Anterior cingulate cortex (tissue), 58 donors: ENCODE data around the gene C11orf52.
"Not testable (repeated sequence)": the region's sequence is repeated elsewhere in the genome, so short reads cannot be mapped to it uniquely, and the experiment has no call there.

Experiments used
- DNase-seq, 58 donors: peaks; one replicate each; lab custom pipeline; 2025; lab: John Stamatoyannopoulos, UW

Gene C11orf52

GRCh38 chr11:111911563-111912401, 6.9 kb upstream of the C11orf52 start, which contains the start of gene CRYAB:
Gene CRYAB (minus strand): TSS chr11:111911770. CDS start chr11:111911724, 46 bp downstream.
- DNase-seq, result peak; percentile 31 to 99 (median 88)

GRCh38 chr11:111912535-111912934, 6.2 kb upstream of the C11orf52 start, which contains the start of gene HSPB2:
Gene HSPB2 (plus strand): TSS chr11:111912734. CDS start chr11:111912830, 96 bp downstream.
- DNase-seq, result peak in 11 of 58 donors; percentile 30 to 68 (median 56)

GRCh38 chr11:111913031-111913861, 5.5 kb upstream of the C11orf52 start:
- DNase-seq, result peak in 11 of 58 donors; percentile 10 to 68 (median 48)

GRCh38 chr11:111913997-111914396, 4.7 kb upstream of the C11orf52 start:
- DNase-seq, result peak in 45 of 58 donors; percentile 17 to 89 (median 62)

GRCh38 chr11:111916768-111917167, 1.9 kb upstream of the C11orf52 start:
- no peak for DNase-seq

- DNase-seq, result no peak
Observed at GRCh38 chr11:111917312-111917711, 1.4 kb upstream of the C11orf52 start.

GRCh38 chr11:111917788-111918187, 925 bp upstream of the C11orf52 start:
- no peak for DNase-seq

GRCh38 chr11:111920908-111921307, 2.2 kb downstream of the C11orf52 start:
- no peak for DNase-seq

GRCh38 chr11:111921541-111922230, 3.0 kb downstream of the C11orf52 start:
- no peak for DNase-seq

- peak in 1 of 58 donors; percentile 10 for DNase-seq
Observed at GRCh38 chr11:111922803-111923202, 4.1 kb downstream of the C11orf52 start.

- DNase-seq, result no peak
Observed at GRCh38 chr11:111923351-111923788, 4.7 kb downstream of the C11orf52 start.

GRCh38 chr11:111923951-111924350, 5.2 kb downstream of the C11orf52 start:
- no peak for DNase-seq

GRCh38 chr11:111925953-111926352, 7.2 kb downstream of the C11orf52 start:
- no peak for DNase-seq

GRCh38 chr11:111926505-111927391, 8.0 kb downstream of the C11orf52 start:
- DNase-seq, result peak; percentile 71 to 100 (median 98)

GRCh38 chr11:111930472-111930871, 11.8 kb downstream of the C11orf52 start:
- no peak for DNase-seq

- DNase-seq, result peak in 2 of 58 donors; percentile 10 to 21
Observed at GRCh38 chr11:111932611-111932950, 13.9 kb downstream of the C11orf52 start.

GRCh38 chr11:111933176-111933575, 14.5 kb downstream of the C11orf52 start:
- DNase-seq, result not testable (repeated sequence)

GRCh38 chr11:111933872-111934271, 15.2 kb downstream of the C11orf52 start:
- DNase-seq, result no peak

- DNase-seq, result no peak
Observed at GRCh38 chr11:111934306-111934705, 15.6 kb downstream of the C11orf52 start.
